OCI-LY1 (cell line): ENCODE results near the gene PDE6A.

Source experiments
- H2AFZ ChIP-seq: fragments of 200-600 bp; sonication (generic), shearing (Covaris generic); 2 replicates; pipeline ENCODE4 v1.6.0; 2014; ENCODE audit warnings: antibody characterized with exemption, mild to moderate bottlenecking, low read length
- H3F3A ChIP-seq: fragments of 200-600 bp; sonication (generic), shearing (Covaris generic); 2 replicates; pipeline ENCODE4 v1.6.0; 2014; ENCODE audit warnings: mild to moderate bottlenecking, antibody characterized with exemption, low read length, moderate library complexity; ENCODE audit not compliant: insufficient read depth
- H3K27ac ChIP-seq: fragments of 200-600 bp; sonication (generic); 2 replicates; pipeline ENCODE4 v1.5.1; 2014; ENCODE audit warnings: low read length, mixed run types, mild to moderate bottlenecking, low read depth; ENCODE audit not compliant: poor library complexity, severe bottlenecking
- H3K27me3 ChIP-seq: fragments of 200-600 bp; sonication (generic); 2 replicates; pipeline ENCODE4 v1.6.0; 2014; ENCODE audit warnings: antibody characterized with exemption, mild to moderate bottlenecking, low read length, moderate library complexity; ENCODE audit not compliant: insufficient read depth
- H3K36me3 ChIP-seq: fragments of 200-600 bp; sonication (generic); 2 replicates; pipeline ENCODE4 v1.6.1; 2014; ENCODE audit warnings: mild to moderate bottlenecking, antibody characterized with exemption, low read length, moderate library complexity, mixed read lengths; ENCODE audit not compliant: insufficient read depth
- H3K4me1 ChIP-seq: fragments of 200-600 bp; sonication (generic); 2 replicates; pipeline ENCODE4 v1.5.1; 2014; ENCODE audit warnings: mild to moderate bottlenecking, low read length, moderate library complexity; ENCODE audit not compliant: insufficient read depth, severe bottlenecking
- H3K4me2 ChIP-seq: fragments of 200-600 bp; sonication (generic), shearing (Covaris generic); 2 replicates; pipeline ENCODE4 v1.6.1; 2014; ENCODE audit warnings: low read length
- H3K4me3 ChIP-seq: fragments of 200-600 bp; sonication (generic); 2 replicates; pipeline ENCODE4 v1.5.1; 2014; ENCODE audit warnings: low read length, low read depth, mild to moderate bottlenecking, mixed read lengths; ENCODE audit not compliant: poor library complexity, severe bottlenecking
- H3K79me2 ChIP-seq: fragments of 200-600 bp; shearing (Covaris generic); 2 replicates; pipeline ENCODE4 v1.6.1; 2016; ENCODE audit warnings: mixed run types, low read length, mixed read lengths; ENCODE audit not compliant: insufficient read depth
- H3K9ac ChIP-seq: fragments of 200-600 bp; sonication (generic), shearing (Covaris generic); 2 replicates; pipeline ENCODE4 v1.6.1; 2014; ENCODE audit warnings: mild to moderate bottlenecking, low read length, mixed read lengths
- H3K9me2 ChIP-seq: fragments of 200-600 bp; sonication (generic), shearing (Covaris generic); 2 replicates; pipeline ENCODE4 v1.6.1; 2014; ENCODE audit warnings: low read depth, mild to moderate bottlenecking, low read length, mixed read lengths
- H3K9me3 ChIP-seq: fragments of 200-600 bp; shearing (Covaris generic); 2 replicates; pipeline ENCODE4 v1.6.1; 2014; ENCODE audit warnings: low read length, mixed read lengths
- H4K20me1 ChIP-seq: fragments of 200-600 bp; sonication (generic), shearing (Covaris generic); 2 replicates; pipeline ENCODE4 v1.6.0; 2016; ENCODE audit warnings: mild to moderate bottlenecking, low read length; ENCODE audit not compliant: insufficient read depth
- EZH2 ChIP-seq: fragments of 200-600 bp; sonication (generic), shearing (Covaris generic); IDR thresholded peaks from 2 replicates; pipeline ENCODE4 v1.8.0; 2017; ENCODE audit warnings: borderline replicate concordance, mixed run types, mild to moderate bottlenecking, antibody characterized with exemption, low read length, moderate library complexity, mixed read lengths
- TF ChIP-seq, protein P1 (sequence below): fragments of 200-600 bp; sonication (generic), shearing (Covaris generic); IDR thresholded peaks from 2 replicates; pipeline ENCODE4 v1.5.1; 2017; ENCODE audit warnings: mild to moderate bottlenecking, antibody characterized with exemption, low read length, moderate library complexity, mixed read lengths

Gene PDE6A

DNA sequence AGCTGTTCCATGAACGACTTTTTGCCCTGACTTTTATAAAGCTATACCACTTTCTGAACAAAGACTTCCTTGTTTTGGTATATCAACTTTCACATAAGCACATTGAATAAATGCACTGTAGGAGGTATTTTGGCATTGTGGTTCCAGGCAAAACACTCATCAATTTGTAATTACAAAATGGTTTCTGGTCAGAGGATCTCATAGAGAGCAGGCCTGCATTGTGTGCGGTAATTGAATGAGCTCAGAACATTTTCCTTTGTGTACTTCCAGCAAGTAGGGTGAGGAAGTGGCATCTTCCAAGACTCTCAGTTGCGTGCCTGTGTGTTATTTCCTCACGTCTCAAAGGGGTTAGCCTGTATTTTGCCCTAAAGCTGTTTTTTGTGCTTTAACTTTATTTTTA is 89.2 kb downstream of the PDE6A start:
- Histone ChIP-seq H3K9ac (no peak overlapping the region), H3K79me2 (no peaks in the 10 kb centered on the region), H3F3A (no peaks in the 10 kb centered on the region), H3K4me2 (no peak overlapping the region), H3K4me1 (peaks cover 1% of the 10 kb centered on the region), H3K27ac (no peak overlapping the region), H3K9me3 (no peaks in the 10 kb centered on the region), H3K9me2 (no peaks in the 10 kb centered on the region), H4K20me1 (no peaks in the 10 kb centered on the region), H3K36me3 (no peaks in the 10 kb centered on the region), H3K27me3 (no peaks in the 10 kb centered on the region), H3K4me3 (no peak overlapping the region), H2AFZ (no peak overlapping the region)
- TF ChIP-seq, protein P1, sequence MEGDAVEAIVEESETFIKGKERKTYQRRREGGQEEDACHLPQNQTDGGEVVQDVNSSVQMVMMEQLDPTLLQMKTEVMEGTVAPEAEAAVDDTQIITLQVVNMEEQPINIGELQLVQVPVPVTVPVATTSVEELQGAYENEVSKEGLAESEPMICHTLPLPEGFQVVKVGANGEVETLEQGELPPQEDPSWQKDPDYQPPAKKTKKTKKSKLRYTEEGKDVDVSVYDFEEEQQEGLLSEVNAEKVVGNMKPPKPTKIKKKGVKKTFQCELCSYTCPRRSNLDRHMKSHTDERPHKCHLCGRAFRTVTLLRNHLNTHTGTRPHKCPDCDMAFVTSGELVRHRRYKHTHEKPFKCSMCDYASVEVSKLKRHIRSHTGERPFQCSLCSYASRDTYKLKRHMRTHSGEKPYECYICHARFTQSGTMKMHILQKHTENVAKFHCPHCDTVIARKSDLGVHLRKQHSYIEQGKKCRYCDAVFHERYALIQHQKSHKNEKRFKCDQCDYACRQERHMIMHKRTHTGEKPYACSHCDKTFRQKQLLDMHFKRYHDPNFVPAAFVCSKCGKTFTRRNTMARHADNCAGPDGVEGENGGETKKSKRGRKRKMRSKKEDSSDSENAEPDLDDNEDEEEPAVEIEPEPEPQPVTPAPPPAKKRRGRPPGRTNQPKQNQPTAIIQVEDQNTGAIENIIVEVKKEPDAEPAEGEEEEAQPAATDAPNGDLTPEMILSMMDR, result no peak
- TF ChIP-seq EZH2, result no peak

DNA sequence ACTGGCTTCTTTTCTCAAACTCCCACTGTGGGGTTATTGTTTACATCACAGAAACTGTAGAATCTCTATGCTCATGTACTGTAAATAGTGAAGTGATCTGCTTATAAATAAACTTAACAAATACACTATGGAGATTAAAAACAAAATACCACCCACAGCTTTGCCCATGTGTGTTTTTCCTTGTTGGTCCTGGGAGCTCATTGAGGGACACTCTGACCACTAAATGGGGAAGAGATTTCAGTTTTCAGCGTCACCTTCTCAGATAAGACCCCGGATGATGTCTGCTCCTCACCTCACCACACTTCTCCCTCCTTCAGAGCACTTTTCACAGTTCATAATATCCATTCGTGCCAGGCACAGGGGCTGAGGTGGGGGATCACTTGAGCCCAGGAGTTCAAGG is 89.7 kb downstream of the PDE6A start:
- Histone ChIP-seq H2AFZ (no peak overlapping the region), H3K4me2 (no peak overlapping the region), H4K20me1 (no peaks in the 10 kb centered on the region), H3K4me1 (no peaks in the 10 kb centered on the region), H3K36me3 (peaks cover 3% of the 10 kb centered on the region; the same call in 1 of the 2 replicates), H3K79me2 (no peaks in the 10 kb centered on the region), H3K9me3 (no peaks in the 10 kb centered on the region), H3F3A (no peaks in the 10 kb centered on the region), H3K4me3 (no peak overlapping the region), H3K9me2 (no peaks in the 10 kb centered on the region), H3K27ac (no peak overlapping the region), H3K9ac (no peak overlapping the region), H3K27me3 (no peaks in the 10 kb centered on the region)
- TF ChIP-seq EZH2, result no peak
- TF ChIP-seq, protein P1, result no peak

DNA sequence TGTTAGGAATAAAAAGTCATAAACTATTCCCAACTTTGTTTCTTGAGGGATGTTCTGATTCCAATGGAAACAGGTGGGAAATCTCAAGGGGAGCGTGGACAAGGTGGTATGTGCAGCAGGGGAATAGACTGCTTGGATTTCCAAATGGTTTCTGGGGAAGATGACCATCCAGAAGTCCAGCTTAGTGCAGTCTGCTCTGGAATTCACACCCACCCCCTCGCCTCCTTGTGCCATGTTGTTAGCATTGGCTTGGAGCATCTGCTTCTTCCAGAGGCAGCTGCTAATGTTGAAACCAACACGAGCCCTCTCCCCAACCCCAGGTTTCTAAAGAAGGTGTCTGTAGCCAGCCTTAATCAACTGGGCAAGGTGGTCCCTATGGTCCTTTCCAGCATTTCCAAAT is 90.9 kb downstream of the PDE6A start:
- H3K4me2 ChIP-seq, result no peak overlapping the region
- no peaks in the 10 kb centered on the region for H3K9me2 ChIP-seq
- no peaks in the 10 kb centered on the region for H3K4me1 ChIP-seq
- no peaks in the 10 kb centered on the region for H3F3A ChIP-seq
- TF ChIP-seq, protein P1, result no peak
- TF ChIP-seq EZH2, result no peak
- no peaks in the 10 kb centered on the region for H3K79me2 ChIP-seq
- peaks cover 14% of the 10 kb centered on the region; the same call in 1 of the 2 replicates for H3K36me3 ChIP-seq
- H3K4me3 ChIP-seq, result no peak overlapping the region
- H4K20me1 ChIP-seq, result no peaks in the 10 kb centered on the region
- no peaks in the 10 kb centered on the region for H3K9me3 ChIP-seq
- no peak overlapping the region for H3K27ac ChIP-seq
- H3K9ac ChIP-seq, result no peak overlapping the region
- H3K27me3 ChIP-seq, result no peaks in the 10 kb centered on the region
- no peak overlapping the region for H2AFZ ChIP-seq
